Thymus (tissue), 11 donors: ENCODE data around the gene SF3A1. TPM values are rescaled to one million over a fixed set of nuclear protein-coding genes. Genes with fewer than 3 reads are reported as not detected.

Experiments
- DNase-seq, 9 donors: peaks; one replicate each; pipeline ENCODE4 v3.0.0-alpha.2; 2013; ENCODE audit warnings: low spot score in 9 of 9, low read depth in 6 of 9, missing footprints in 1 of 9
- H3K27ac ChIP-seq, 2 donors: one replicate each; pipeline ENCODE4 v1.5.1; 2013; ENCODE audit warnings: control low read depth in 1 of 2, low read depth in 1 of 2, low read length in 1 of 2, mild to moderate bottlenecking in 1 of 2, moderate library complexity in 1 of 2
- H3K27me3 ChIP-seq, 2 donors: one replicate each; pipeline ENCODE4 v1.5.1; 2013; ENCODE audit warnings: low read length in 1 of 2; ENCODE audit not compliant: control insufficient read depth in 2 of 2, insufficient read depth in 1 of 2
- H3K36me3 ChIP-seq, 2 donors: one replicate each; pipeline ENCODE4 v1.5.1; 2013; ENCODE audit warnings: low read length in 1 of 2, mild to moderate bottlenecking in 1 of 2, moderate library complexity in 1 of 2; ENCODE audit not compliant: control insufficient read depth in 2 of 2, insufficient read depth in 2 of 2
- H3K4me1 ChIP-seq, 2 donors: one replicate each; pipeline ENCODE4 v1.5.1; 2013; ENCODE audit warnings: low read length in 2 of 2; ENCODE audit not compliant: control insufficient read depth in 2 of 2, insufficient read depth in 2 of 2
- H3K4me3 ChIP-seq, 2 donors: one replicate each; pipeline ENCODE4 v1.5.1; 2013; ENCODE audit warnings: low read length in 2 of 2, control low read depth in 1 of 2, mild to moderate bottlenecking in 1 of 2
- H3K9me3 ChIP-seq, 2 donors: one replicate each; pipeline ENCODE4 v1.5.1; 2013; ENCODE audit warnings: low read length in 1 of 2, mild to moderate bottlenecking in 1 of 2; ENCODE audit not compliant: control insufficient read depth in 2 of 2, insufficient read depth in 1 of 2
- WGBS: extraction: QIAGEN DNeasy Blood & Tissue Kit; methylation state at CpG from one replicate; pipeline ENCODE4 v1.1.7; 2013; 5-methylcytosine and 5-hydroxymethylcytosine counted together
- polyA plus RNA-seq: library from polyadenylated mRNA; stranded (reverse); fragments of 200-250 nt; gene quantifications from one replicate; pipeline ENCODE4 v1.2.3, GENCODE V29; 2013
- total RNA-seq: library from RNA; stranded (reverse); fragments of 120-200 nt; gene quantifications from one replicate; pipeline ENCODE4 v1.2.4, GENCODE V29; 2013
- donor health status: healthy.

SF3A1 gene
- total and polyA plus RNA-seq, 2 donors, result 25.7 to 26.9 TPM

DNA sequence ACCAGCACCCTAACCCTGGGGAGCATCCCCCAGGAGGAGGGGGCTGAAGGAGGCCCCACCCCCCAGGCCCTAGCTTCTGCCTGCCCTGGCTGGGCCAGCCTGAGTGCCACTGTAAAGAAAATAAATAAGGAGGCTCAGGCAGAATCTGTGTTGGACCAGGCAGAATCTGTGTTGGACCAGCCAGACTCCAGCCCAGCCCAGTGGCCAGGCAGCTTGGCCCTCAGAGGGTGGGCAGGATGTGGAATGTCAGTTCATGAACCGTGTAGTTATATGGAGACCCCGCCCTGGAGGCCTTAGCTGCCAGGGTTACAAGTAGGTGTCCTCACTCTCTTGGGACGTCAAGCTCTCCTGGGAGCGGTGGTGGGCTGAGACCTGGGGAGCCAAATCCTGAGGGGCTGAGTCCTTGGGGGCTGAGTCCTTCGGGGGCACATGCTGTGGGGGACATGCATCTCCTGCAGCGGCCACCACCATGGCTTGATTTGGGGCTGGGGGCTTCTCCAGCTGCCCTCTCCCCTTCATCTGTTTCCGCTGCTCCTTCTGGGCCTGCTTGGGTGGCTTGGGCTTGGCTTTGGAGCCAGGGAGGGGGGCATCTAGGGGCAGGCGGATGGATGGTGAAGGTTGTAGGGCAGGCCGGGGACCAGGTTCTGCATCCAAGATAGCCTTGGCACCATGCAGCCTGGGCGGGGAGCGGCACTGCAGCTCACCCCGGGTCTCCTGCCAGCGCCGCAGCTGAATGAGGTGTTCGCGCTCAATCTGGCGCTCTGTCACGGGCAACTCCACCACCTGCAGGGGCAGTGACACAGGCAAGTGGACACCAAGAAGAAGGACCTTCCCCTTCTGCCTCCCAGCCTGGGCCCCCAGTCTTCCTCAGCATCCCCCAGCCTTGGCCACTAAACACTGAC, 64.4 kb downstream of the SF3A1 start:
- 98% methylated on average over 18 of the region's 18 CpGs for WGBS
- DNase-seq, result no peak
- peaks cover 37 to 91% of the 10 kb centered on the region in 2 donors for H3K4me1 ChIP-seq
- H3K4me3 ChIP-seq, result no peak overlapping the region
- H3K9me3 ChIP-seq, result peaks cover 0 to 5% of the 10 kb centered on the region in 2 donors
- H3K36me3 ChIP-seq, result peaks cover 39 to 52% of the 10 kb centered on the region in 2 donors
- peaks cover 0 to 6% of the 10 kb centered on the region in 2 donors for H3K27me3 ChIP-seq
- peak overlapping the region in 1 of 2 donors; percentile 83 for H3K27ac ChIP-seq

DNA sequence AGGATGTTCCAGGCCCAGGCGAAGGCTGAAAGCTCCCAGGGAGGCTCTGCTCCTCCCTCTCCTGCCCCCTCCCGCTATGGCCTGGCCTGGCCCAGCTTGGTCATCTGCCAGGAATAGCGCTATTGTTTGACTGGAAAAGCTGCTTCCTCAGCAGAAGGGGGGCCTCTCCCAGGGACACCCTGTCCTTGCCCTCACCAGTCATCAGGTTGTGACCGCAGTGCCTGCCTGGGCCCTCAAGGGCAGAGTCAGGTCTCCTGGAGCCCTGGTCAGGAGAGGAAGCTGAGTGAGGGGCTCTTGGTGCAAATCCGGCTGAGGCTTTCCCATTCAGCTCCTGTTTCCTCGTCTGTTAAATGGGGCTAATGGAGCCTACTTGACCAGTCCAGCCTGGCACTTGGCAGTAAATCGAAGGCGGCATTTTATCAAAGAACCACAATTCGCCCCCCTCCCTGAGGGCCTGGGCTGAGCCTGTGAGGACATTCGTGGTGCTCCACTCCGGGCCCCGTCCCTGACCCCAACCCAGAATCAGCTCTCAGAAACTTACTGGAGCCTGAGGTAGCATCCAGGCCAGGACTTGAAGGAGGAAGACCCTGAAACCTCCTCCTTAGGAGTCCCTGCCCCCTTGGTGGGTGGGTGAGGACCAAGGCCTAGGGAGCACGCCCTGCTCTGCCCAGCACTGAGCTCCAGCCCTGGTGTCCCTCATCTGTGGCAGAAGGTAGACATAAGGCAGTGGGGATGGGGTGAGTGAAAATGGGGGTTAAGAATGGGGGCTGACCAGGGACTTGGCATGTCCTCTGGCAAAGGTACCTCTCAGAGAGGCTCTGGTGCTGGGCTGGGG, 65.4 kb downstream of the SF3A1 start:
- no peak overlapping the region for H3K4me3 ChIP-seq
- peaks cover 0 to 9% of the 10 kb centered on the region in 2 donors for H3K9me3 ChIP-seq
- H3K27me3 ChIP-seq, result peaks cover 0 to 6% of the 10 kb centered on the region in 2 donors
- H3K36me3 ChIP-seq, result peaks cover 39 to 53% of the 10 kb centered on the region in 2 donors
- peaks cover 28 to 85% of the 10 kb centered on the region in 2 donors for H3K4me1 ChIP-seq
- no peak for DNase-seq
- H3K27ac ChIP-seq, result peak overlapping the region; percentile 83 to 84
- 96% methylated on average over 13 of the region's 13 CpGs for WGBS

DNA sequence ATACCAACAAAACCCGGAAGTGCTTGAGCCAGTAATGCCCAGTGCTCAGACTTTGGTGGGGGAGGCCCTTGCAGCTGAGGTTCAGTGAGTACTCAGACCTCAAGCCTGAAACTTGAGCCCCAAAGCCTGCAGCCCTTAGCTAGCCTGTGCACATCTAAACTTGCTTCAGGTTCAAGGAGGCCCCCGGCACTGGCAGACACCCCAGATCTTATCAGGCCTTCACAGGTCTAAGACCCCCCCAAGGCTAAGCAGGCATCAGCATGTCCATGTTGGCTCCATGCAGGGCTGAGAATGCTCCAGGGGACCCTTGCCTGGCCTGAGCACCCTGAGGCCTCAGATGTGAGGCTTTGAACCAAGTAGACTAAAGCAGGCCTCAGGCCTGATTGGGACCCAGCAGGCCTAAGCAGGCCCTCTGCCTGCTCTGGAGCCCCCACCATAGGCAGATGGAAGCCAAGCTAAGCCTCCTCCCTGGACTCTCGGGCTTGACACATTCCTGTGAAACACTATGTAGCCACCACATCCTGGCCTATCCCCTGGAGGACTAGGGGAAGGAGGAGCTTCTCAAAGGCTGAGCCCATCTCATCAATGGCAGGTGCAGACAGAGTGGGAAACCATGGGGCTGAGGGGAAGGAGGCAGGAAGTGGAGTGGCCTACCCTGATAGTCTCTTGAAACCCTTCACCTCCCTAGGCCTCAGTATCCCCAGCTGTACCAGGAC, 66.2 kb downstream of the SF3A1 start:
- Histone ChIP-seq H3K27me3 (peaks cover 0 to 6% of the 10 kb centered on the region in 2 donors), H3K36me3 (peaks cover 39 to 54% of the 10 kb centered on the region in 2 donors), H3K4me3 (peak overlapping the region in 1 of 2 donors; percentile 65), H3K9me3 (peaks cover 0 to 9% of the 10 kb centered on the region in 2 donors), H3K27ac (peak overlapping the region; percentile 72 to 84), H3K4me1 (peaks cover 23 to 78% of the 10 kb centered on the region in 2 donors)
- WGBS, result 39% methylated on average over 3 of the region's 3 CpGs
- peak in 1 of 9 donors; percentile 69 for DNase-seq

DNA sequence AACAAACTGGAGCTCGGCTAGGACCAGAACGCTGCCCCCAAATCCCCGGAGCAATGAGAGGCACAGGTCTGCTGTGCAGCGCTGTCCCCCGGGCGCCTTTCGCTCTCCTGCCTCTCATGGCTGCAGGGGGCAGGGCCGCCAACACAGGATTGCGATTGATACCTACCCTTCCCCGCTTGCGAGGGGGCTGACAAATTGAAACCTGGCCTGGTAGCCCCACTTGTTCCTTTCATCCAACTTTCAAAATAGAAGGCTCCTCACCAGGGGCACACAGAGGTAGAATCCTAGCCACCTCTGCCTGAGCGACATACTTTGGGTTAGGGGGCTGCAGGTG, 66.7 kb downstream of the SF3A1 start:
- peak overlapping the region; percentile 65 to 66 for H3K4me3 ChIP-seq
- no peak for DNase-seq
- H3K4me1 ChIP-seq, result peaks cover 21 to 72% of the 10 kb centered on the region in 2 donors
- 33% methylated on average over 12 of the region's 12 CpGs for WGBS
- H3K27me3 ChIP-seq, result peaks cover 0 to 6% of the 10 kb centered on the region in 2 donors
- peaks cover 37 to 50% of the 10 kb centered on the region in 2 donors for H3K36me3 ChIP-seq
- H3K9me3 ChIP-seq, result peaks cover 0 to 8% of the 10 kb centered on the region in 2 donors
- peak overlapping the region; percentile 72 to 84 for H3K27ac ChIP-seq

DNA sequence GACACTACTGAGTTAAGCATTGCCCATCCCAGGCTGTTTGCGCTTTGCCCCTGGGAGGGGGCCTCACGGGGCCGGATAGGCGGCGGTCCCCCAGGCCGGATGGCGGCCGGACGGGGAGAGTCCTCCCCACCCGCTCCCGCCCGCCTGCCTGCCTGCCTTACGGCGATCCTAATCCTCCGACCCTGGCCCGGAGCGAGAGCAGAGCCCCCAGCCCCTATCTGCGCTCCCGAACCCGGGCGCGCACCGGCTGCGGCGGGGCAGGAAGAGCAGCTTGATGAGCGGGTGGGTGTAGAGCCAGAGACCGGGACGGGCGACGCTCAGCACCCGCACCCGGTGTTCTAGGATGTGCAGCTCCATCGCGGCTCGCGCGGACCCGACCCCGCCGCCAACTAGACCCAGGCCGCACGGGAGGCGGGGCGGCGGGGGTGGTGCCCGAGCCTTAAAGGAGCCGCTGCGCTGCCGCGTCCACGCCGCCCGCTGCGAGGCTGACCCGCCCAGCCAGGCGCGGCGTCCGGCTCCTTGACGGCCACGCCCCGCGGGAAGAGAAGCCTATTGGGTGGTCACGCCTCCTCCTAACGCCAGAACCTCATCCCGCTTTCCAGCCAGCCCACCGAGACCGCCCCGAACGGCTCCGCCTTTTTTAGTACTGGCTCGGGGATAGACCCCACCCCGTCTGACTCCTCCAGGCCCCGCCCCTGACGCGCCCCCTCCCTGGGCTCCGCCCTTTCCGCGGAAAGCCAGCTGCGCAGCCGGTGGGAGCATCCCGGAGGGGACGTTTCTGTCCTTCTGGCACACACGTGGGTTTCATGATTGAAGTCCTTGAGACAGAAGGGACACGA, 67.3 kb downstream of the SF3A1 start, which contains the start of gene CASTOR1:
CASTOR1 (minus strand) TSS at position 365 of the 839 bp plus-strand sequence; CDS start at position 357, 8 bp downstream.
- DNase-seq, result peak in 6 of 9 donors; percentile 75 to 89 (median 80)
- H3K9me3 ChIP-seq, result peaks cover 0 to 7% of the 10 kb centered on the region in 2 donors
- under 1% methylated on average over 85 of the region's 85 CpGs for WGBS
- peak within 1 kb of the TSS; percentile 65 to 66 for H3K4me3 ChIP-seq
- H3K27me3 ChIP-seq, result peaks cover 0 to 6% of the 10 kb centered on the region in 2 donors
- H3K36me3 ChIP-seq, result peaks cover 31 to 44% of the 10 kb centered on the region in 2 donors
- peak within 1 kb of the TSS; percentile 79 to 84 for H3K27ac ChIP-seq
- peaks cover 17 to 66% of the 10 kb centered on the region in 2 donors for H3K4me1 ChIP-seq

DNA sequence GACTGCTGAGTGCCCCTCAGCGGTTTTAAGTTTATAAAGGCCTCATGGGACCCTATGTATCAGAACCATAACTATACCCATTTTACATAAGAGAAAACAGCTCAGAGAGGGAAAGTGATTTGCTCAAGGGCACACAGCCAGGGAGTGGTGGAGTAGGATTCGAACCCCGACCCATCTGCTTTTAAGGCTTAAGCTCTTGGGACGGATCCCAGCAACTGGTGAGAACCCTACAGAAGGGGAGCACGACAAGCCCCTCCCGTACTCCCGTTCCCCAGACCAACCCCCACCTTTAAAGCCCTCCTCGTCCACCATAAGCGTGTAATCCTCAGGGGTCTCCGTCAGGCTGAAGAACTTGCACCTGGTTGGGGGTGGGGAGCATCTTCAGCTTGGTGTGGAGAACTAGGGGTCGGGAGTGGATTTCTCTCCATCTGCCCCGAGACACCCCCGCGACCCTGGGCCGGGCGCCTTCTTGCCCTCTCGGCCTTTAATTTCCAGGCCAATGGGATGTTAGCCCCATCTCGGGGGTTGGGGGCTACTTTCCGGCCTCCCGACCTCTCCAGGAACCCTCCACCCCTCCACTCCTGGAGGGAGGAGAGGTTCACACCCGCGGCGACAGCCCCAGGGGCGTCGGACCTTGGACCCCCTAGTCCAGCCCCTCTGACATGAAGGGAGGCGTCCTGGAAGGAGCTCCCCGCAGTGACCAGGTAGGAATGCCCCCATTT, 68.1 kb downstream of the SF3A1 start:
- Histone ChIP-seq H3K27ac (peak overlapping the region; percentile 61 to 79), H3K4me1 (peaks cover 13 to 59% of the 10 kb centered on the region in 2 donors), H3K27me3 (peaks cover 0 to 6% of the 10 kb centered on the region in 2 donors), H3K9me3 (peaks cover 0 to 7% of the 10 kb centered on the region in 2 donors), H3K4me3 (peak overlapping the region; percentile 65 to 66), H3K36me3 (peaks cover 23 to 36% of the 10 kb centered on the region in 2 donors)
- no peak for DNase-seq
- WGBS, result 28% methylated on average over 27 of the region's 27 CpGs

DNA sequence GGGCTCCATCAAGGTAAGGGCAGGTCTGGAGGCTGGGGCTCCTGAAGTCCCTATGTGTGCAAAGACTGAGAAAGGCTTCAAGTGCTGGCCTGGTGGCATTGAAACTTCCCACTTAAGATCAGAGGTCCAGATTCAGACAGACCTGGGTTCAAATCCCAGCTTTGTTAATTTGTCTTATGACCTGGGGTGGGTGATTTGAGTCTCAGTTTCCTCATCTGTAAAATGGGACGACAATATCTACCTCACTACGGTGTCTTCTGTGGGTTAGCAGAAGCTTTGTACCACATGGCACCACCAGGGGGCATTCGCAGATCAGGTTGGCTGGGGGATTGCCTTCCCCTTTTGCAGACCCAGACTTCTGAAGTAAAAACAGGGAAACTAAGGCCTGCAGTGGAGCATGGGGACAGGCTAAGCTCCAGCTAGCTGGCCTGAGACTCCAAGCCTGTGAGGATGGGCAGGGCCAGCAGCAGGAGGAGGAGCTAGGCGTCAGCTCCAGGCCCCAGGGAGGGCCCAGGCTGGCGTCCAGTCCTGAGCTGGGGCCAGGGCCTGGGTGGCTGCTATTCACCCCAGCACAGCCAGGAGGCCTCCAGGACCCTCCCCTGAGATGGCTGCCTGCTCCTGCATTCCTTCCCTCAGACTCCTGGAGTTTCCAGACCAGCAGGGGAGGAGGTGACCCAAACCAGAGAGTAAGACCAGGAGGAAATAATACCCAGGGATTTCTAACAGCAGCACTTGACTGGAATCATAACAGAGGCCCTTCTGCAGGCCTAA, 68.9 kb downstream of the SF3A1 start:
- Histone ChIP-seq H3K4me1 (peaks cover 13 to 54% of the 10 kb centered on the region in 2 donors), H3K4me3 (no peak overlapping the region), H3K27me3 (peaks cover 0 to 6% of the 10 kb centered on the region in 2 donors), H3K27ac (peak overlapping the region in 1 of 2 donors; percentile 45), H3K9me3 (peaks cover 0 to 7% of the 10 kb centered on the region in 2 donors), H3K36me3 (peaks cover 16 to 28% of the 10 kb centered on the region in 2 donors)
- WGBS, result 26% methylated on average over 5 of the region's 5 CpGs
- peak in 5 of 9 donors; percentile 83 to 94 (median 89) for DNase-seq
